ENCODE data around the gene GSTM2. TPM values are rescaled to one million over a fixed set of nuclear protein-coding genes. Genes with fewer than 3 reads are reported as not detected.
"Not testable (repeated sequence)": the region's sequence is repeated elsewhere in the genome, so short reads cannot be mapped to it uniquely, and the experiment has no call there.

GSTM2 gene
- total RNA-seq, 1 experiment from 2014 or later, result 10.2 TPM

GRCh38 chr1:109697066-109697465 is 29.2 kb downstream of the GSTM2 start:
- ChIA-PET POLR2A (no interaction called here), CTCF (no interaction called here)
- TF ChIP-seq SIN3A (IDR thresholded peaks at IDR 0.05; ENCODE audit: borderline replicate concordance, insufficient read depth, low read depth, low read length) (no peak), CTCF (IDR thresholded peaks at IDR 0.05) (no peak), TCF7L2 (IDR thresholded peaks at IDR 0.05; ENCODE audit: low read depth, low read length) (no peak), REST (IDR thresholded peaks at IDR 0.05; ENCODE audit: insufficient read depth in 1 of 2, low read depth in 2 of 2, low read length in 1 of 2) (no peak), POLR2AphosphoS5 (IDR thresholded peaks at IDR 0.05; ENCODE audit: low read depth, low read length) (no peak)
- no peaks in the 10 kb centered on the region for H3K9me3 ChIP-seq (ENCODE audit: control insufficient read depth, insufficient read depth, low read depth, low read length)
- intact Hi-C loops (cut with micrococcal nuclease; ENCODE audit: unreplicated experiment) (no loop called here), in situ Hi-C loops (cut with HindIII; ENCODE audit: low pct_unique_long_range_greater_than_20kb, low sequenced_read_pairs) (no loop called here)
- H3K36me3 ChIP-seq (ENCODE audit: control insufficient read depth, insufficient read depth, low read length), result no peaks in the 10 kb centered on the region
- no TSS peak for BruUV-seq (replicated peaks)
- H3K27ac ChIP-seq (ENCODE audit: low read length), result no peak overlapping the region
- no peaks in the 10 kb centered on the region for H3K4me1 ChIP-seq (ENCODE audit: control insufficient read depth, insufficient read depth, low read length)
- no peak overlapping the region for H3K4me3 ChIP-seq (ENCODE audit: low read depth in 2 of 2, low read length in 2 of 2)
- no peak for ATAC-seq
- DNase-seq (ENCODE audit: low read depth, low spot score), result no peak
- no peaks in the 10 kb centered on the region for H3K27me3 ChIP-seq (ENCODE audit: control insufficient read depth, insufficient read depth, low read length)

- BruUV-seq (replicated peaks); intact Hi-C loops (cut with micrococcal nuclease; ENCODE audit: unreplicated experiment); POLR2A ChIA-PET; H3K27me3 ChIP-seq (ENCODE audit: control insufficient read depth, insufficient read depth, low read length); H3K27ac ChIP-seq (ENCODE audit: low read length); CTCF ChIA-PET; H3K36me3 ChIP-seq (ENCODE audit: control insufficient read depth, insufficient read depth, low read length); H3K4me1 ChIP-seq (ENCODE audit: control insufficient read depth, insufficient read depth, low read length); ATAC-seq; H3K4me3 ChIP-seq (ENCODE audit: low read depth in 2 of 2, low read length in 2 of 2); H3K9me3 ChIP-seq (ENCODE audit: control insufficient read depth, insufficient read depth, low read depth, low read length); in situ Hi-C loops (cut with HindIII; ENCODE audit: low pct_unique_long_range_greater_than_20kb, low sequenced_read_pairs); DNase-seq (ENCODE audit: low read depth, low spot score): not testable (repeated sequence)
Observed at GRCh38 chr1:109697861-109698260, 30.0 kb downstream of the GSTM2 start.

GRCh38 chr1:109702940-109703339 is 35.1 kb downstream of the GSTM2 start:
- in situ Hi-C loops (cut with HindIII; ENCODE audit: low pct_unique_long_range_greater_than_20kb, low sequenced_read_pairs); H3K27me3 ChIP-seq (ENCODE audit: control insufficient read depth, insufficient read depth, low read length); ATAC-seq; DNase-seq (ENCODE audit: low read depth, low spot score); POLR2A ChIA-PET; H3K4me3 ChIP-seq (ENCODE audit: low read depth in 2 of 2, low read length in 2 of 2); H3K27ac ChIP-seq (ENCODE audit: low read length); H3K9me3 ChIP-seq (ENCODE audit: control insufficient read depth, insufficient read depth, low read depth, low read length); BruUV-seq (replicated peaks); H3K36me3 ChIP-seq (ENCODE audit: control insufficient read depth, insufficient read depth, low read length); H3K4me1 ChIP-seq (ENCODE audit: control insufficient read depth, insufficient read depth, low read length); CTCF ChIA-PET; intact Hi-C loops (cut with micrococcal nuclease; ENCODE audit: unreplicated experiment): not testable (repeated sequence)

All from Panc1 (cell line).